ENCODE measurements around the gene THOP1. TPM values are rescaled to one million over a fixed set of nuclear protein-coding genes. Genes with fewer than 3 reads are reported as not detected.

Gene THOP1
- total RNA-seq, 1 donor from 2014 or later: 173 TPM

GRCh38 chr19:2841855-2842574 lies 56.7 kb downstream of the THOP1 start:
- peaks cover 34% of the 10 kb centered on the region for H3K36me3 Mint-ChIP-seq (ENCODE audit: low read depth)
- peak overlapping the region; percentile 27 for H3K27ac Mint-ChIP-seq (ENCODE audit: unreplicated experiment)
- H3K4me3 Mint-ChIP-seq: peak overlapping the region; percentile 89
- H3K9me3 Mint-ChIP-seq: peaks cover 4% of the 10 kb centered on the region
- no peak for TF ChIP-seq CTCF (conservative IDR thresholded peaks at IDR 0.05)
- H3K27me3 Mint-ChIP-seq (ENCODE audit: low read depth): no peaks in the 10 kb centered on the region
- peaks cover 12% of the 10 kb centered on the region for H3K4me1 Mint-ChIP-seq
- no peak for DNase-seq (ENCODE audit: low read depth, low spot score)

GRCh38 chr19:2845107-2845506 lies 59.8 kb downstream of the THOP1 start:
- TF ChIP-seq CTCF (conservative IDR thresholded peaks at IDR 0.05): no peak
- Mint-ChIP-seq H3K4me1 (peaks cover 12% of the 10 kb centered on the region), H3K4me3 (peak overlapping the region; percentile 38), H3K36me3 (ENCODE audit: low read depth) (peaks cover 41% of the 10 kb centered on the region), H3K9me3 (peaks cover 6% of the 10 kb centered on the region), H3K27ac (ENCODE audit: unreplicated experiment) (no peak overlapping the region), H3K27me3 (ENCODE audit: low read depth) (no peaks in the 10 kb centered on the region)
- no peak for DNase-seq (ENCODE audit: low read depth, low spot score)

- Mint-ChIP-seq H3K4me1 (peaks cover 12% of the 10 kb centered on the region), H3K27me3 (ENCODE audit: low read depth) (no peaks in the 10 kb centered on the region)
These were observed 61.0 kb downstream of the THOP1 start for GRCh38 chr19:2846180-2846894.

GRCh38 chr19:2847507-2847906 lies 62.2 kb downstream of the THOP1 start:
- no peak overlapping the region for H3K4me3 Mint-ChIP-seq
- H3K27ac Mint-ChIP-seq (ENCODE audit: unreplicated experiment): no peak overlapping the region
- peaks cover 19% of the 10 kb centered on the region for H3K9me3 Mint-ChIP-seq
- TF ChIP-seq CTCF (conservative IDR thresholded peaks at IDR 0.05): no peak
- H3K27me3 Mint-ChIP-seq (ENCODE audit: low read depth): no peaks in the 10 kb centered on the region
- H3K4me1 Mint-ChIP-seq: peaks cover 6% of the 10 kb centered on the region
- peaks cover 54% of the 10 kb centered on the region for H3K36me3 Mint-ChIP-seq (ENCODE audit: low read depth)
- DNase-seq (ENCODE audit: low read depth, low spot score): no peak

More at GRCh38 chr19:2846180-2846894, 61.0 kb downstream of the THOP1 start:
- Mint-ChIP-seq H3K4me3 (no peak overlapping the region), H3K9me3 (peaks cover 14% of the 10 kb centered on the region), H3K27ac (ENCODE audit: unreplicated experiment) (no peak overlapping the region), H3K36me3 (ENCODE audit: low read depth) (peaks cover 46% of the 10 kb centered on the region)
- no peak for DNase-seq (ENCODE audit: low read depth, low spot score)
- no peak for TF ChIP-seq CTCF (conservative IDR thresholded peaks at IDR 0.05)

- H3K4me1 Mint-ChIP-seq: no peaks in the 10 kb centered on the region
- no peak for TF ChIP-seq CTCF (conservative IDR thresholded peaks at IDR 0.05)
- H3K9me3 Mint-ChIP-seq: peaks cover 27% of the 10 kb centered on the region
- H3K36me3 Mint-ChIP-seq (ENCODE audit: low read depth): peaks cover 65% of the 10 kb centered on the region
- no peak overlapping the region for H3K27ac Mint-ChIP-seq (ENCODE audit: unreplicated experiment)
- no peak for DNase-seq (ENCODE audit: low read depth, low spot score)
- no peak overlapping the region for H3K4me3 Mint-ChIP-seq
- H3K27me3 Mint-ChIP-seq (ENCODE audit: low read depth): no peaks in the 10 kb centered on the region
These were observed 63.3 kb downstream of the THOP1 start for GRCh38 chr19:2848616-2849015.
